CD8-positive, alpha-beta memory T cell (primary cell): ENCODE measurements around the gene KLHL26. TPM values are rescaled to one million over a fixed set of nuclear protein-coding genes. Genes with fewer than 3 reads are reported as not detected.

Experiments
- CTCF ChIA-PET: fragments of 350-600 bp; sonication (Branson Sonifier 250); formaldehyde crosslinking; loops from one replicate; lab custom pipeline; 2021; ENCODE audit warnings: antibody characterized with exemption; lab: Charles Lee
- POLR2A ChIA-PET: fragments of 350-600 bp; sonication (Branson Sonifier 250); formaldehyde crosslinking; loops from one replicate; lab custom pipeline; 2021; ENCODE audit warnings: antibody characterized with exemption; lab: Charles Lee
- DNase-seq, 5 donors: peaks; one replicate each; pipeline versions ENCODE4 v3.0.0 to v3.0.0-alpha.2; 2020 to 2022; ENCODE audit warnings: mixed read lengths in 1 of 5
- H3K27ac ChIP-seq: one replicate; pipeline ENCODE4 v1.7.0; 2013; ENCODE audit warnings: low read depth, mild to moderate bottlenecking, low read length, moderate library complexity
- H3K27me3 ChIP-seq: 2 replicates; pipeline ENCODE4 v1.7.0; 2013; ENCODE audit warnings: low read length, mild to moderate bottlenecking; ENCODE audit not compliant: insufficient read depth, poor library complexity, severe bottlenecking
- H3K36me3 ChIP-seq: 2 replicates; pipeline ENCODE4 v1.7.0; 2013; ENCODE audit warnings: mild to moderate bottlenecking, low read length, moderate library complexity; ENCODE audit not compliant: insufficient read depth
- H3K4me1 ChIP-seq: 2 replicates; pipeline ENCODE4 v1.7.0; 2013; ENCODE audit warnings: mild to moderate bottlenecking, low read length, moderate library complexity; ENCODE audit not compliant: insufficient read depth
- H3K4me3 ChIP-seq: 2 replicates; pipeline ENCODE4 v1.7.0; 2013; ENCODE audit warnings: mild to moderate bottlenecking, low read length
- H3K9me3 ChIP-seq: 2 replicates; pipeline ENCODE4 v1.7.0; 2013; ENCODE audit warnings: mild to moderate bottlenecking, low read length
- H3K27ac Mint-ChIP-seq, 8 donors: one replicate each; pipeline ENCODE4 v1.8.0; 2020 to 2021; ENCODE audit warnings: mixed read lengths in 8 of 8, mild to moderate bottlenecking in 6 of 8, inconsistent platforms in 3 of 8, moderate library complexity in 3 of 8
- H3K27me3 Mint-ChIP-seq, 2 donors: one replicate each; pipeline ENCODE4 v1.8.0; 2020 to 2021; ENCODE audit warnings: mixed read lengths in 2 of 2, mild to moderate bottlenecking in 1 of 2, moderate library complexity in 1 of 2
- H3K36me3 Mint-ChIP-seq, 3 donors: one replicate each; pipeline ENCODE4 v1.8.0; 2020 to 2021; ENCODE audit warnings: mixed read lengths in 3 of 3, inconsistent platforms in 1 of 3, mild to moderate bottlenecking in 1 of 3
- H3K4me1 Mint-ChIP-seq, 3 donors: one replicate each; pipeline ENCODE4 v1.8.0; 2020 to 2021; ENCODE audit warnings: mixed read lengths in 3 of 3, inconsistent platforms in 1 of 3, mild to moderate bottlenecking in 1 of 3
- H3K4me3 Mint-ChIP-seq, 7 donors: one replicate each; pipeline ENCODE4 v1.8.0; 2020 to 2021; ENCODE audit warnings: mixed read lengths in 7 of 7, mild to moderate bottlenecking in 6 of 7, moderate library complexity in 4 of 7, inconsistent platforms in 2 of 7
- H3K9me3 Mint-ChIP-seq, 5 donors: one replicate each; pipeline ENCODE4 v1.8.0; 2020 to 2022; ENCODE audit warnings: mixed read lengths in 5 of 5, mild to moderate bottlenecking in 3 of 5, moderate library complexity in 2 of 5, inconsistent platforms in 1 of 5
- polyA plus RNA-seq: library from polyadenylated mRNA; unstranded; fragments of 300-500 nt; fragmentation: Illumina TruSeq; gene quantifications from one replicate; pipeline ENCODE4 v1.2.3, GENCODE V29; 2021
- total RNA-seq, 2 experiments: library from RNA; stranded (reverse); gene quantifications; one replicate each; pipeline ENCODE4 v1.2.3, GENCODE V29; 2021

The KLHL26 gene
- total and polyA plus RNA-seq, 3 experiments from 2014 or later, result 5.1 to 12.8 (median 12.4) TPM

GRCh38 chr19:18698321-18699167 lies 61.7 kb downstream of the KLHL26 start:
- no peaks in the 10 kb centered on the region for H3K27me3 Mint-ChIP-seq
- H3K9me3 Mint-ChIP-seq, result no peaks in the 10 kb centered on the region
- H3K4me1 ChIP-seq, result peaks cover 32% of the 10 kb centered on the region
- ChIA-PET POLR2A (no interaction called here), CTCF (no interaction called here)
- H3K36me3 Mint-ChIP-seq, result peaks cover 0 to 3% (median 0%) of the 10 kb centered on the region in 3 donors
- H3K9me3 ChIP-seq, result no peaks in the 10 kb centered on the region
- no peaks in the 10 kb centered on the region for H3K36me3 ChIP-seq
- peak overlapping the region in 5 of 8 donors; percentile 14 to 99 (median 89) for H3K27ac Mint-ChIP-seq
- peak overlapping the region in 2 of 7 donors; percentile 5 to 90 for H3K4me3 Mint-ChIP-seq
- H3K4me1 Mint-ChIP-seq, result peaks cover 26 to 40% (median 28%) of the 10 kb centered on the region in 3 donors
- DNase-seq, result no peak
- H3K27me3 ChIP-seq, result no peaks in the 10 kb centered on the region
- no peak overlapping the region for H3K27ac ChIP-seq
- H3K4me3 ChIP-seq, result no peak overlapping the region

GRCh38 chr19:18699403-18700054 lies 62.7 kb downstream of the KLHL26 start:
- Mint-ChIP-seq H3K27me3 (no peaks in the 10 kb centered on the region), H3K4me3 (peak overlapping the region; percentile 10 to 92 (median 88)), H3K36me3 (peaks cover 0 to 3% (median 0%) of the 10 kb centered on the region in 3 donors), H3K27ac (peak overlapping the region; percentile 87 to 99 (median 90)), H3K4me1 (peaks cover 26 to 39% (median 28%) of the 10 kb centered on the region in 3 donors), H3K9me3 (no peaks in the 10 kb centered on the region)
- CTCF ChIA-PET, result interaction anchor here (1.3 kb wide), 1 partner anchor 148 kb away, joined by 4 read pairs; no protein-coding TSS in a partner anchor
- peak overlapping the region; percentile 69 for H3K4me3 ChIP-seq
- H3K36me3 ChIP-seq, result no peaks in the 10 kb centered on the region
- H3K27ac ChIP-seq, result peak overlapping the region; percentile 33
- DNase-seq, result peak in 1 of 5 donors; percentile 12
- POLR2A ChIA-PET, result interaction anchor here (0.6 to 1.2 kb wide), 4 partner anchors 17 to 333 kb away, joined by 3 read pairs; partner anchors contain the start of gene CRTC1
- no peaks in the 10 kb centered on the region for H3K9me3 ChIP-seq
- peaks cover 32% of the 10 kb centered on the region for H3K4me1 ChIP-seq
- no peaks in the 10 kb centered on the region for H3K27me3 ChIP-seq

GRCh38 chr19:18700501-18701249 lies 63.8 kb downstream of the KLHL26 start:
- H3K36me3 Mint-ChIP-seq, result peaks cover 0 to 4% (median 0%) of the 10 kb centered on the region in 3 donors
- peaks cover 26 to 37% (median 28%) of the 10 kb centered on the region in 3 donors for H3K4me1 Mint-ChIP-seq
- DNase-seq, result peak; percentile 55 to 79 (median 69)
- ChIA-PET POLR2A (interaction anchor here (0.6 to 1.2 kb wide), 4 partner anchors 18 to 331 kb away, joined by 3 read pairs; partner anchors contain the start of gene CRTC1), CTCF (interaction anchor here (1.3 kb wide), 1 partner anchor 147 kb away, joined by 4 read pairs; no protein-coding TSS in a partner anchor)
- Histone ChIP-seq H3K4me1 (peaks cover 32% of the 10 kb centered on the region), H3K36me3 (no peaks in the 10 kb centered on the region), H3K27me3 (no peaks in the 10 kb centered on the region), H3K4me3 (peak overlapping the region; percentile 72), H3K9me3 (no peaks in the 10 kb centered on the region), H3K27ac (peak overlapping the region; percentile 51)
- H3K9me3 Mint-ChIP-seq, result no peaks in the 10 kb centered on the region
- H3K4me3 Mint-ChIP-seq, result peak overlapping the region; percentile 88 to 95 (median 90)
- H3K27ac Mint-ChIP-seq, result peak overlapping the region; percentile 87 to 94 (median 90)
- no peaks in the 10 kb centered on the region for H3K27me3 Mint-ChIP-seq

GRCh38 chr19:18701250-18701608 lies 64.4 kb downstream of the KLHL26 start:
- POLR2A ChIA-PET, result interaction anchor here (0.7 kb wide), 1 partner anchor 205 kb away, joined by 5 read pairs; no protein-coding TSS in a partner anchor
- no peak for DNase-seq
- H3K27me3 Mint-ChIP-seq, result no peaks in the 10 kb centered on the region
- no peaks in the 10 kb centered on the region for H3K36me3 ChIP-seq
- no peaks in the 10 kb centered on the region for H3K27me3 ChIP-seq
- no peaks in the 10 kb centered on the region for H3K9me3 Mint-ChIP-seq
- H3K27ac Mint-ChIP-seq, result peak overlapping the region; percentile 87 to 94 (median 90)
- H3K36me3 Mint-ChIP-seq, result peaks cover 0 to 4% (median 0%) of the 10 kb centered on the region in 3 donors
- H3K4me3 Mint-ChIP-seq, result peak overlapping the region; percentile 88 to 95 (median 90)
- CTCF ChIA-PET, result interaction anchor here (0.9 kb wide), 1 partner anchor 146 kb away, joined by 3 read pairs; no protein-coding TSS in a partner anchor
- H3K4me1 Mint-ChIP-seq, result peaks cover 25 to 33% (median 26%) of the 10 kb centered on the region in 3 donors
- H3K27ac ChIP-seq, result no peak overlapping the region
- H3K4me3 ChIP-seq, result peak overlapping the region; percentile 72
- H3K9me3 ChIP-seq, result no peaks in the 10 kb centered on the region
- H3K4me1 ChIP-seq, result peaks cover 32% of the 10 kb centered on the region

GRCh38 chr19:18704054-18704453 lies 67.2 kb downstream of the KLHL26 start:
- no peak overlapping the region for H3K4me3 Mint-ChIP-seq
- H3K27ac Mint-ChIP-seq, result peak overlapping the region in 1 of 8 donors; percentile 28
- Histone ChIP-seq H3K4me1 (peaks cover 17% of the 10 kb centered on the region), H3K27ac (no peak overlapping the region), H3K27me3 (no peaks in the 10 kb centered on the region), H3K9me3 (no peaks in the 10 kb centered on the region), H3K4me3 (no peak overlapping the region), H3K36me3 (no peaks in the 10 kb centered on the region)
- POLR2A ChIA-PET, result no interaction called here
- CTCF ChIA-PET, result no interaction called here
- no peaks in the 10 kb centered on the region for H3K27me3 Mint-ChIP-seq
- H3K9me3 Mint-ChIP-seq, result no peaks in the 10 kb centered on the region
- DNase-seq, result no peak
- peaks cover 0 to 4% (median 0%) of the 10 kb centered on the region in 3 donors for H3K36me3 Mint-ChIP-seq
- peaks cover 25 to 30% (median 27%) of the 10 kb centered on the region in 3 donors for H3K4me1 Mint-ChIP-seq

GRCh38 chr19:18704971-18705370 lies 68.1 kb downstream of the KLHL26 start:
- ChIA-PET POLR2A (no interaction called here), CTCF (no interaction called here)
- Mint-ChIP-seq H3K4me3 (no peak overlapping the region), H3K27ac (no peak overlapping the region), H3K9me3 (no peaks in the 10 kb centered on the region), H3K36me3 (peaks cover 0 to 4% (median 0%) of the 10 kb centered on the region in 3 donors), H3K27me3 (no peaks in the 10 kb centered on the region), H3K4me1 (peaks cover 15 to 26% (median 18%) of the 10 kb centered on the region in 3 donors)
- no peak for DNase-seq
- Histone ChIP-seq H3K9me3 (no peaks in the 10 kb centered on the region), H3K4me3 (no peak overlapping the region), H3K27me3 (no peaks in the 10 kb centered on the region), H3K27ac (no peak overlapping the region), H3K36me3 (no peaks in the 10 kb centered on the region), H3K4me1 (peaks cover 8% of the 10 kb centered on the region)

GRCh38 chr19:18708452-18709231 lies 71.8 kb downstream of the KLHL26 start:
- ChIA-PET POLR2A (interaction anchor here (0.5 kb wide), 1 partner anchor 867 kb away, joined by 3 read pairs; no protein-coding TSS in a partner anchor), CTCF (no interaction called here)
- Mint-ChIP-seq H3K4me3 (no peak overlapping the region), H3K36me3 (peaks cover 0 to 1% (median 0%) of the 10 kb centered on the region in 3 donors), H3K4me1 (peaks cover 9 to 22% (median 10%) of the 10 kb centered on the region in 3 donors), H3K9me3 (no peaks in the 10 kb centered on the region), H3K27ac (peak overlapping the region in 1 of 8 donors; percentile 76), H3K27me3 (no peaks in the 10 kb centered on the region)
- Histone ChIP-seq H3K4me1 (no peaks in the 10 kb centered on the region), H3K27me3 (no peaks in the 10 kb centered on the region), H3K9me3 (no peaks in the 10 kb centered on the region), H3K27ac (no peak overlapping the region), H3K36me3 (no peaks in the 10 kb centered on the region), H3K4me3 (no peak overlapping the region)
- no peak for DNase-seq
